ENCODE measurements around the gene ZNF22. TPM values are rescaled to one million over a fixed set of nuclear protein-coding genes. Genes with fewer than 3 reads are reported as not detected.

ZNF22 gene
- total and polyA plus RNA-seq, 2 of the 4 experiments (the other 2 are of a cell fraction): 10.6 to 12.4 TPM

DNA sequence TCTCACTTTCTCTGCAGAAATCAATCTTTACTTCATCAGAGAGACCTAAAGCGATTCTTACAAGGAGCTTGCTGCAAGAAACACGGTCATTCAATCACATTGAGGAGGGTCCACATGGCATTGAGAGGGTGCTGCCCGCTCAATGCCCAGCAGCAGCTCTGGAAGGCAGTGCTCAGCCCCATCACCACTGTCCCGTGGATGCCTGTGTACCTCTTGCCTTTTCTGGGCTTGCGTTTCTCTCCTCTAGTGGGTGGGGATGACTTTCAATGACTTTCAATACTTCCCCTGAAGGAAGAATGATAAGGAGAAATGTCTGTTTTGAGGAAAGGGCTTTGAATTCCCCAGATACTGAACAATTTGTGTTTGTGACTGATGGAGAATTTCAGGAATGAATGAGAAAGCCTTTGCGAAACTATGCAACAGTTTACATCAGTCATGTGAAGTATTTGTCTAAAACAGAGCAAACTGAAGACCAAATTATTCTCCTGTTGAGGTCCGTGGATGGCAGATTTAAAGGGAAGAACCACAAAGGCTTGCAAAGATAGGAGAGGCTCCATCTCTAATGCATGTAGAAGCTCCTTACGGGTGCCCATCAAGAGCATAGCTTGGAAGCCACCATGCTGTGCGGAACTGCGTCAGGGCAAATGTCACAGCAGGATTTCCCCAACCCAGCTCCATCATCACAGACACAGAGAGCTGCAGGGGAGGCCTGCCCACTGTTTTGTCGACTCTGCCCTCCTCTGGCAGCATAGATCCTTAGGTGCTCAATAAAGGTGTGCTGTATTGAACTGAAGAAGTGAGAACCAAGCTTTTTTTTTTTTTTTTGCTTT, 6.6 kb upstream of the ZNF22 start:
- TF ChIP-seq BHLHE40 (IDR thresholded peaks at IDR 0.05; ENCODE audit: low read depth, low read length): peak; percentile 24; the same call in 1 of the 2 replicates
- TF ChIP-seq MAFK (IDR thresholded peaks at IDR 0.05; ENCODE audit: low read depth, low read length): no peak
- no peak for TF ChIP-seq MAZ (IDR thresholded peaks at IDR 0.05; ENCODE audit: borderline replicate concordance, low read depth, low read length)
- TF ChIP-seq CEBPB (IDR thresholded peaks at IDR 0.05; ENCODE audit: low read depth, low read length): peak; percentile 84
- Histone ChIP-seq H3K4me2 (ENCODE audit: low read depth, low read length) (peak overlapping the region; percentile 59), H3K4me1 (ENCODE audit: control insufficient read depth, insufficient read depth, low read length) (peaks cover 52% of the 10 kb centered on the region), H3K36me3 (ENCODE audit: control insufficient read depth, insufficient read depth, low read length) (peaks cover 7% of the 10 kb centered on the region; the same call in 1 of the 2 replicates), H4K8ac (ENCODE audit: low read depth in 2 of 2, low read length in 2 of 2) (peak overlapping the region; percentile 92 to 96), H2AFZ (replicated peaks; ENCODE audit: low read length, poor library complexity) (peak overlapping the region; percentile 77), H3K9me1 (ENCODE audit: insufficient read depth, low read length) (peaks cover 49% of the 10 kb centered on the region), H4K20me1 (ENCODE audit: insufficient read depth, low read length) (no peaks in the 10 kb centered on the region), H3K9ac (ENCODE audit: low read depth, low read length) (peak overlapping the region; percentile 77), H3K23ac (ENCODE audit: low read depth, low read length) (peak overlapping the region; percentile 93), H2AK9ac (replicated peaks; ENCODE audit: low read depth, low read length, poor library complexity) (peak overlapping the region; percentile 89), H2BK20ac (ENCODE audit: low read depth, low read length) (peak overlapping the region; percentile 98), H3K27ac (ENCODE audit: insufficient read depth, low read length) (peak overlapping the region; percentile 99), H3K27me3 (ENCODE audit: control insufficient read depth, insufficient read depth, low read length) (no peaks in the 10 kb centered on the region), H3K79me1 (ENCODE audit: low read depth in 1 of 2, low read length in 2 of 2) (peaks cover 0 to 10% of the 10 kb centered on the region in 2 experiments; a peak in 1 of 4 replicates), H4K91ac (ENCODE audit: insufficient read depth, low read depth, low read length) (peak overlapping the region; percentile 98), H3K56ac (ENCODE audit: extremely low read depth, insufficient read depth, low read length) (peak overlapping the region; percentile 88), H3K9me3 (ENCODE audit: control insufficient read depth, insufficient read depth, low read length) (no peaks in the 10 kb centered on the region), H3K14ac (replicated peaks; ENCODE audit: low read depth, low read length) (peak overlapping the region; percentile 95), H2AK5ac (ENCODE audit: low read depth, low read length) (peak overlapping the region; percentile 98), H2BK120ac (ENCODE audit: low read depth, low read length) (peak overlapping the region; percentile 99), H3K4me3 (ENCODE audit: insufficient read depth, low read depth, low read length) (no peak overlapping the region), H2BK15ac (ENCODE audit: low read depth, low read length) (peak overlapping the region; percentile 97; the same call in 2 of the 3 replicates), H4K5ac (ENCODE audit: low read depth, low read length) (peak overlapping the region; percentile 96), H3K4ac (ENCODE audit: low read depth, low read length) (peak overlapping the region; percentile 99), H2BK5ac (ENCODE audit: low read depth, low read length, poor library complexity, severe bottlenecking) (peak overlapping the region; percentile 98), H3K18ac (ENCODE audit: low read depth, low read length) (peak overlapping the region; percentile 99)
- WGBS, 2 experiments (ENCODE audit: extremely low coverage in 2 of 2, insufficient read length in 1 of 2): 14% methylated on average over 2 of the region's 11 CpGs; no CpG with 5 or more reads in 1 of the 2 experiments
- peak; percentile 78 for DNase-seq
- TSS peak; percentile 78 for BruUV-seq (replicated peaks)
- in situ Hi-C loops (cut with MboI; ENCODE audit: low sequenced_read_pairs) (loop anchor here (25.0 kb wide), 4 partner anchors 1018 to 1857 kb away; partner anchors contain the start of genes CSGALNACT2 and HNRNPF), intact Hi-C loops (cut with micrococcal nuclease) (loop anchor here (1.0 kb wide), 1 partner anchor 8 kb away; no protein-coding TSS in a partner anchor), dilution Hi-C loops (cut with HindIII; ENCODE audit: low sequenced_read_pairs, unreplicated experiment) (no loop called here)
- CTCF ChIA-PET: interaction anchor here (0.6 to 1.0 kb wide), 3 partner anchors 61 to 1504 kb away, joined by 3 to 6 read pairs (median 5); no protein-coding TSS in a partner anchor
- POLR2A ChIA-PET (ENCODE audit: unreplicated experiment): interaction anchor here (0.5 to 1.3 kb wide), 2 partner anchors 15 to 259 kb away, joined by 3 to 5 read pairs; partner anchors contain the start of gene DEPP1
- ATAC-seq (ENCODE audit: low read depth): peak; percentile 58

Measured in IMR-90 (cell line).